ENCODE results near the gene CCL20. TPM values are rescaled to one million over a fixed set of nuclear protein-coding genes. Genes with fewer than 3 reads are reported as not detected.
A peak's percentile ranks its signal among the peaks of the same experiment; 100 is the strongest.

Gene CCL20
- total and polyA plus RNA-seq, 2 of the 13 experiments (the other 11 are each of a cell fraction or from before 2014, with no cell fraction given): 223 to 903 TPM

GRCh38 chr2:227774011-227774624, 39.5 kb upstream of the CCL20 start (continued):
- TF ChIP-seq MTF2 (CRISPR knock-in tag; IDR thresholded peaks at IDR 0.05; ENCODE audit: borderline replicate concordance) (peak; percentile 66; the same call in 1 of the 2 replicates), EED (CRISPR knock-in tag; IDR thresholded peaks at IDR 0.05) (no peak), ZNF788 (CRISPR knock-in tag; IDR thresholded peaks at IDR 0.05; ENCODE audit: borderline replicate concordance) (no peak), MBD4 (IDR thresholded peaks at IDR 0.05; ENCODE audit: borderline replicate concordance, low read length) (no peak), ASH2L (IDR thresholded peaks at IDR 0.05; ENCODE audit: insufficient read length, low read depth, low read length) (peak; percentile 28), ZNF614 (CRISPR knock-in tag; IDR thresholded peaks at IDR 0.05; ENCODE audit: borderline replicate concordance) (0 out of 2 replicates have a peak, but pooled peaks have one; percentile 33), FOXA1 (IDR thresholded peaks at IDR 0.05) (no peak), FOXA1 (CRISPR knock-in tag; IDR thresholded peaks at IDR 0.05) (peak; percentile 68), GATAD2A (CRISPR knock-in tag; IDR thresholded peaks at IDR 0.05) (peak; percentile 48; the same call in 1 of the 2 replicates), ZSCAN25 (CRISPR knock-in tag; IDR thresholded peaks at IDR 0.05) (0 out of 2 replicates have a peak, but pooled peaks have one; percentile 44), CREB1 (IDR thresholded peaks at IDR 0.05) (no peak), CREB1 (CRISPR knock-in tag; IDR thresholded peaks at IDR 0.05) (peak; percentile 19; the same call in 1 of the 2 replicates), PHF20 (CRISPR knock-in tag; IDR thresholded peaks at IDR 0.05) (no peak), SAP130 (CRISPR knock-in tag; IDR thresholded peaks at IDR 0.05; ENCODE audit: low read depth) (0 out of 2 replicates have a peak, but pooled peaks have one; percentile 32), SP140L (CRISPR knock-in tag; IDR thresholded peaks at IDR 0.05; ENCODE audit: borderline replicate concordance) (0 out of 2 replicates have a peak, but pooled peaks have one; percentile 30), YEATS2 (CRISPR knock-in tag; IDR thresholded peaks at IDR 0.05; ENCODE audit: borderline replicate concordance) (0 out of 2 replicates have a peak, but pooled peaks have one; percentile 9), GZF1 (CRISPR knock-in tag; IDR thresholded peaks at IDR 0.05) (no peak), FOXP4 (CRISPR knock-in tag; IDR thresholded peaks at IDR 0.05) (peak; percentile 63), GABPA (IDR thresholded peaks at IDR 0.05; ENCODE audit: low read depth, low read length) (no peak), GABPA (CRISPR knock-in tag; IDR thresholded peaks at IDR 0.05; ENCODE audit: low read depth) (0 out of 2 replicates have a peak, but pooled peaks have one; percentile 9), ZNF580 (CRISPR knock-in tag; IDR thresholded peaks at IDR 0.05; ENCODE audit: borderline replicate concordance, low read depth) (no peak), GTF3A (CRISPR knock-in tag; conservative IDR thresholded peaks at IDR 0.05) (no peak), ZNF263 (CRISPR knock-in tag; IDR thresholded peaks at IDR 0.05) (no peak), RAD21 (CRISPR knock-in tag; IDR thresholded peaks at IDR 0.05) (peak; percentile 71; the same call in 1 of the 2 replicates), FOXP1 (IDR thresholded peaks at IDR 0.05) (no peak), FOXP1 (CRISPR knock-in tag; IDR thresholded peaks at IDR 0.05) (peak; percentile 59; the same call in 1 of the 2 replicates), SPEN (CRISPR knock-in tag; IDR thresholded peaks at IDR 0.05; ENCODE audit: low read depth) (no peak), CBFB (CRISPR knock-in tag; IDR thresholded peaks at IDR 0.05) (0 out of 2 replicates have a peak, but pooled peaks have one; percentile 27)
- TF ChIP-seq, protein P1, sequence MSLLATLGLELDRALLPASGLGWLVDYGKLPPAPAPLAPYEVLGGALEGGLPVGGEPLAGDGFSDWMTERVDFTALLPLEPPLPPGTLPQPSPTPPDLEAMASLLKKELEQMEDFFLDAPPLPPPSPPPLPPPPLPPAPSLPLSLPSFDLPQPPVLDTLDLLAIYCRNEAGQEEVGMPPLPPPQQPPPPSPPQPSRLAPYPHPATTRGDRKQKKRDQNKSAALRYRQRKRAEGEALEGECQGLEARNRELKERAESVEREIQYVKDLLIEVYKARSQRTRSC (CRISPR knock-in tag; IDR thresholded peaks at IDR 0.05; ENCODE audit: low read depth): no peak
- TF ChIP-seq, protein P2, sequence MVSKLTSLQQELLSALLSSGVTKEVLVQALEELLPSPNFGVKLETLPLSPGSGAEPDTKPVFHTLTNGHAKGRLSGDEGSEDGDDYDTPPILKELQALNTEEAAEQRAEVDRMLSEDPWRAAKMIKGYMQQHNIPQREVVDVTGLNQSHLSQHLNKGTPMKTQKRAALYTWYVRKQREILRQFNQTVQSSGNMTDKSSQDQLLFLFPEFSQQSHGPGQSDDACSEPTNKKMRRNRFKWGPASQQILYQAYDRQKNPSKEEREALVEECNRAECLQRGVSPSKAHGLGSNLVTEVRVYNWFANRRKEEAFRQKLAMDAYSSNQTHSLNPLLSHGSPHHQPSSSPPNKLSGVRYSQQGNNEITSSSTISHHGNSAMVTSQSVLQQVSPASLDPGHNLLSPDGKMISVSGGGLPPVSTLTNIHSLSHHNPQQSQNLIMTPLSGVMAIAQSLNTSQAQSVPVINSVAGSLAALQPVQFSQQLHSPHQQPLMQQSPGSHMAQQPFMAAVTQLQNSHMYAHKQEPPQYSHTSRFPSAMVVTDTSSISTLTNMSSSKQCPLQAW (CRISPR knock-in tag; IDR thresholded peaks at IDR 0.05): 0 out of 2 replicates have a peak, but pooled peaks have one; percentile 18
